AG20443 (cell line): Measurements from ENCODE around the gene RCOR2.
"Not testable (repeated sequence)": the region's sequence is repeated elsewhere in the genome, so short reads cannot be mapped to it uniquely, and the experiment has no call there.

Experiments
- DNase-seq: peaks from one replicate; pipeline ENCODE4 v3.0.0; 2012; ENCODE audit warnings: low spot score, mixed read lengths

The RCOR2 gene

DNA sequence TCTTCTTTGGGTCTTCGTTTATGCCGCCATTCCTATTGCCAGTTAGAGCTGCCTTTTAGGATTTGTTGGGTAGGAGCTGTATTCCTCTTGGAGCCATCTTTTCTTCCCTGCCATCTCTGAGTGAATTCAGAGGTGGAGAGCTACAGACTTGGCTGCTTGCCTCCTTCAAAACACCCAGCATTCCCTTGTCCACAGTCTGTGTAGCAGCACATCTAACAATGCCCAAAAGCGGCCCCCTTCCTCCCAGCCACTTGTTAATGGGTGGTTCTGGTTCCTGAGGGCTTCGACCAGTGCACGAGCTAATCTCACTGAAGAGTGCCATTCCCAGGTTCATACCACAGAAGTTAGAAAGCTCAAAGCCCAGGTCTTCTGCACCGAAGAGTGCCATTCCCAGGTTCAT, 40.3 kb downstream of the RCOR2 start:
- DNase-seq: no peak

DNA sequence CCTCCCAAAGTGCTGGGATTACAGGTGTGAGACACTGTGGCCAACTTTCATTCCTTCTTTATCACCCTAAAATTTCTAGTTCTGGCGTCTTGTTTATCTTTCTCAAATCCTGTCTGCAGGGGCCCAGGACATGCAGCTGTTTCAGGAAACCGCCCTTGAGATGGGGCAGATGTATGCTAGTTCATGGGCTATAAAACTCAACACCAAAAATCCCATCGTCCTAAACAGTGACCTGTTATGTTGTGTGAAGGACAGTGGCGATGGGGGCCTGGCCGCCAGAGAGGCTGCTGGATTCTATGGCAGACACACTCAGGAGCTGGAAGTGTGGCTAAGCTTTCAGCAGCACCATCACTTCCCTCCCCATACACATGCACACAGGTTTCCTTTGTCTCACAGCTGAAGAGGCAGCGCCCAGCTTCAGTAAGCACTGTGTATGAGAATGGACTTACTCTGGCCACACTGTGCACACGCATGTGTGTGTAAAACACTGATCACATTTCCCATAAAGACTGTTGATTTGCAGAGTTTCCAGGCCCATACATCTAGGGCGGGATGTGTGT, 41.4 kb downstream of the RCOR2 start:
- no peak for DNase-seq

DNA sequence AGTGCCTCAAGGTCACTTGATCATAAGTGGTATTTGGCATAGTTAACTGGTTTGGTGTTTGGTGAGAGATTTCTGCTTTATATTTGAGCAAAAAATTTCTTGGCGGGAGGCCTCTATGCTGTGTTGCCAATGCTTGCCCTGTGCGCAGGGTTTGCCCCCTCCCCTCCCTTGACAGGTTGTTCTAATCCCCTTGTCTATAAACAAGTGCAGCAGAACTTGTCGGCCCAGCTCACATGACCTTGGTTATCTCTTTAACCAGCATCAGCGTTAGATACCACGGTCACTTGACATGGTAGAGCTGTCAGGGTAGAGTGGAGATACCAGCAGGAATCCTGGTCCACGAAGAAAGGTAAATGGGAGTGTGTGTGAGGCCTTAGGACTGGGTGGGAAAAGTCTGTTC, 42.5 kb downstream of the RCOR2 start:
- DNase-seq: no peak

DNA sequence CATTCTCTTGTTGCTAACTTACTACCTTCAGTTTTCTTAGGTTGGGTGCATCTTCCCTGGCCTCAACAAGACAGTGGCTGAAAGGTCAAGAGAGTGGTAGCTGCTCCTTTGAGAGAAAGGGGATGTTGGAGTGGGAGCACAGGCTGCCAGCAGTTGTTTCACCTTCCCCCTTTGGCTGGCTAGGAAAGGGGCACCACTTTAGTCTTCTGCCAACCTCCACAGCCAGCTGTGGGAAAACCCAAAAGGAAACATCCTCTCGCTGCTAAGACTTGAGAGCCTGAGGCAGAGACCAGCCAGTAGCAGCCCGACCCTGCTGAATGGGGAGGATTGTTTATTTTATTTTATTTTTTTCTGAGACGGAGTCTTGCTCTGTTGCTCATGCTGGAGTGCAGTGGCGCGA, 43.7 kb downstream of the RCOR2 start:
- DNase-seq: no peak

DNA sequence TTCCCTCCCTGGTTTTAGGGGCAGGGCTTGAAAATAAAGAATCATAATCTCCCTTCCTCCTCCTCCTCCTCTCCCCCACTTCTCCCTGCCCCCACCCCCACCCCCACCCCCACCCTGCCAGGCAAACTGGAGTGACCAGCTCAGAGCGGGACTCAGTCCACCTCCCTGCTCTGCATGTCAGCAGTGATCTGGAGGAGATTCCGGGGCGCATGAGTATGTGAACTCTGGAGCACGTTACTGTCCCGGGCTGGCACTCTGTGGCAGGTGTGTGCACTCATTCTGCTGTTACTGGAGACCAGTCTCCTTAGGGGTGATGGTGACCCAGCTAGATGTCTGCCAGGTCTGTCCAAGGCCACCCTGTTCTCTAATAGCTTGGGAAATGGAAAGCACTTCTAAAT, 44.2 kb downstream of the RCOR2 start:
- DNase-seq: no peak

DNA sequence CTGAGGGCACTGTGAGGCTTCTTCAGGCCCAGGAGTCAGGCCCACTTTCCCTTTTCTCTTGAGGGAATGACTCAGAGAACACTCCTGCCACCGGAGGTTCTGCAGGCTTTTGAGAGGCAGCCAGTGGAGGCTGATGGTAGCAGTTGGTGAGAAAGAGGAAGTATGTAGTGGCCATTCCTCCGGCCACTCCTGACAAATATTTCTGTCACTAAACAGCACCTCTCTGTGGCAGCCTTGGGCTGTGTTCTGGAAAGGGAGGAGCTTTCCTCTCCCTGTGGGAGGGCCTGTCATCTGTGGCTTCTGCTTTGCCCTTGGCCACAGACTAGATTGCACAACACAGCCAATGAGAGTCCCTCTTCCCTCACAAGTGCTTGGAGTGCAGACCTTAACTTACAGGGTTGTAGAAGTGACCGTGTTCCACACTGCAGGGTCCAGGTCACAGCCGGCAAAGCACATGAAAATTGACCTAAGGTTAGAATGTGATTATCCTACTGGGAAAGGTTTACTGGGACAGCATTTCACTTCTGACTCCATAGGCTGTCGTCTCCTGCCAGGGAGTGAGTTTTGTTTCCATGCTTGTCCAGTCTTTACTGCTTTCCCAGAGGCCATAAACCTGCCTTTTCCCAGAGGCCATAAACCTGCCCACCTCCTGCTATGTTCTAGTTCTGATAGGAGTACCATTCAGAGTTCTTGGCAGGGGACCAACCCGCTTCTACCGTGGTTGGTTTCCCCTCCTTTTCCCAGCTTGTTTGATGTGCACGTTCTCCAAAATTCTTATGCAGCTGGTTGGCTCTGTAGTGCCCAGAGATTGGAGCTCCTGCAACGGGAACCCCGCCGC, 44.8 kb downstream of the RCOR2 start:
- DNase-seq: peak; percentile 95

DNA sequence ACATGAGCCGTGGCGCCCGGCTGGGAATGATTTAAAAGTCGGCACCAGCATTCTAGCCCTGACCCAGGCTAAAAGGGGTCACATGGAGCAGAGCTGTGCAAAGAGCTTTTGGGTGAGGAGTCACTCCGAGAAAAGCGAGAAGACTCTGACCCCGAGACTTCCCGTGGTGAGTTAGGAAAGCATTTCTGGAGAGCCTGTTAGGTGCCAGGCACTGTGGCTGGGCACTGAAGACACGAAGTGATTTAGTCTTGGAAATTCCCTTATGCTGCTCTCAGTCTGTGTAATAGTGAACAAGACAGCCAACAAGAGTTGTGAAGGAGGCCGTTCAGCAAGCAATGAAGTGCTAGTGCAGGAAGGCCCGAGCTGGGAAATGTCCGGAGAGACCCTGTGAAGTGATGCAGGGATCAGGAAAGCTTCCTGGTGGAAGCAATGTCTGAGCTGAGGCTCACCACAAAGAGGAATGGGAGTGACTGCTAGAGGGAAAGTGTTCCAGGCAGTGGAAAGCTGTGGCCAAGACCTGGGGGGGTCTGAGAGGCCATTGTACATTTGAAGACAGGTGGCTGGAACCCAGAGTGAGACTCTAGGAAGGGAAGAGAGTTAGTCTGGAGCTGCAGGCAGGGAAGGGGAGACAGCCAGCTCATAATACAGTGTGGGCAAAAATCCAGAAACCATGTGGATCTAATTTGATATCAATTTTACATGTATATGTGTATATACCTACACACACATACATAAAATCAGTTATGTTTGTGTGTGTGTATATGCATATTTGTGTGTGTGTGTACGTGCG, 46.4 kb downstream of the RCOR2 start:
- no peak for DNase-seq

DNA sequence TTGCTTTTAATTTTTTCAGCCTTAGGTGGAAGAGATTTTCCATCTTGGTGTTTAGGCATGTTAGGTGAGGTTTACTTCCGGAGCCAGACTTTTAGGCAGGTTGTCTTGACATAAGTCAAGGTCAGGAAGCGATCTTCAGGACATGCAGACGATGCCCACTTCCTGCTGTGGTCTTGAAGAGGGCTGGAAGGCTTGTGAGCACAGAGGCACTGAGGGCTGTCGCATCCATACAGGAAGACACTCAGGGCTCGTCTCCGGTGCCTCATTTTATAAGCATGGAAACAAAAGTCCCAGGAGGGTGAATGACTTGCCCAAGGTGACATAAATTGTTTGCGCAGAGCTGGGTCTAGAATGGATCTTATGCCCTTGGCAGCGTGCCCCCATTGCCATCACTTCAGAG, 47.3 kb downstream of the RCOR2 start:
- DNase-seq: no peak

DNA sequence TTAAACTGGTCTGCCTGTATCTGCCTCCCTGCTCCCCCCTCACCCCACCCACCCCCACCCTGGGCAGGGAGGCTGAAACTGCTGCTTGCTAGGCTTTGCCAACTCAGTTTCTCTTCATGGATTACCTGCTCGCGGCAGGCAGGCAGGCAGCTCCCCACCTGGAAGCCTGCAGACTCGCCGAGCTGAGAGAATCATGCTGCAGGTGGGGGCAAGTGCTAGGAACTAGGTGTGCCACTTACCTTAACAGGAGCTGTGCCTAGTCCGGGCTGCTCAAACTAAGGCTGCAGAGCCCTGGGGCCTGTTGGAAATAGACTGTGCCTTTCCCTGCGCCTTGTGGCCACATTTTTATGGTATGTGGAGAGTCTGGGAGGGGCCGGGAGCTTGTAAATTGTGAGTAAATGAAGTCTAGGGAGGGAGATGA, 47.8 kb downstream of the RCOR2 start:
- no peak for DNase-seq

DNA sequence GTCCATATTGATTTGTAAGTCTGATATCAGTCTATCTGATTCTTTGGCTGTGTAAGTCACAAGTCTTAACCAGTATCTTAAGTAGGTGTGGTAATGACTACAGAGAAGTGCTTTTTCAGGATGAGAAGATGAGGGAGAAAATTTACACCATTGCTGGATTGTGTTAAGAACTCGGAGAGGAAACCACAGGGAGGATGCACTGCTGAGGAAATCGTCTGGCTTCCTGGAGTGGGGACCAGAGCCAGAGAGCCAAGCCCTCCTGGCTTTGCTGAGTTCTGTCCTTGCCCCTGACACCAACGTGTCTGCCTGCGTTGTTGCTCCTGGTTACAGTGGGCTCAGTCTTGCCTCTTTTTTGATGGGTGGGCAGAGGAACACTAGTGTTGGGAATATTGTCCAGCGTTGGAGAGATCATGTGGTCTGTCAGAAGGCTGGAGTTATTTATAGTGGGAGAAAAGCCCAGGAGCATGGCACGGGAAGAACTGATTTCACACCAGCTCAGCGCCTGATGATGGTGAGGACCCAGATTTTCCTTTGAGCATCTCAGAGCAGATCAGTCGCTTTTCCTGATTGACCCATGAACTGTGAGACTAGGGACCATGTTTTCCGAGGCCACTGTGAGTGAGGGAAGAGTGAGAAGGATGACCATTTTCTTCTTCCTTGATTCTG, 48.4 kb downstream of the RCOR2 start:
- peak; percentile 44 for DNase-seq

DNA sequence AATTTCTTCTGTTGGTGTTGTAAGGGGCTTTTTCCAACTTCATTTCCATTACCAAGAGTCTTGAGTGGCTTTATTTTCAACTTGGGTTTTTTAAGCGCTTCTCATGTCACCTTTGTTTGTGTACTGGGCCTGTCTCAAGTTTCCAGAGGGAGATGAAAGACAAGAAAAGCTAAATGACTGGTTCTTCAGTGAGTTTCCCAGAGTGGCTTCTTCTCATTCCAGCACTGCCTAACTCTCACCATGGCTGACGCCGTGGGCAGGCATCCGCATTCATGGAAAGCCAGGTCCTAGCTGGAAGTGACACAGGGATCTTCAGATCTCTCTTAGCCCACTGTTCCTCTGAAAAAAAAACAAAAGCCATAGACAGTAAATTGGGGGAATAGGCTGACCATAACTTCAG, 49.5 kb downstream of the RCOR2 start:
- no peak for DNase-seq

DNA sequence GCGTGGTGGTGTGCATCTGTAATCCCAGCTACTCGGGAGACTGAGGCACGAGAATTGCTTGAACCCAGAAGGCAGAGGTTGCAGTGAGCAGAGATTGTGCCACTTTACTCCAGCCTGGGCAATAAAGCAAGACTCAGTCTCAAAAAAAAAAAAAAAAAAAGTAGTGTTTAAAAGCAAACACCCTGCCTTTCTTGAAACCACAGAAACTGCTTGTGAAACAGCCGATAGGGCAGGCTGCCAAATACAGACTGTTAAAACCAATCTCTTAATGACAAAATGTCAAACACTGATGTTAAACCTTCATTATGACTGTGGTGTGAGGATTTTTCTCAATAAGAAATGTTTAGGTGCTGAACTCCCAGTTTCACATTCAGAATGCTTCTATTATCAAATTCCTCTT, 50.8 kb downstream of the RCOR2 start:
- DNase-seq: no peak

DNA sequence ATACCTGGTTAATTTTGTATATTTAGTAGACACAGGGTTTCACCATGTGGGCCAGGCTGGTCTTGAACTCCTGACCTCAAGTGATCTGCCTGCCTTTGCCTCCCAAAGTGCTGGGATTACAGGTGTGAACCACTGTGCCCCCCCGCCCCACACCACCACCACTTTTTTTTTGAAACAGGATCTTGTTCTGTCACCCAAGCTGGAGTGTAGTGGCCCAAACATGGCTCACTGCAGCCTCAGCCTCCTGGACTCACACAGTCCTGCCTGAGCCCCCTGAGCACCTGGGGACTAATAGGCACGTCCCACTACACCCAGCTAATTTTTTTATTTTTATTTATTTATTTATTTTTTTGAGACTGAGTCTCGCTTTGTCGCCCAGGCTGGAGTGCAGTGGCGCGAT, 53.3 kb downstream of the RCOR2 start:
- not testable (repeated sequence) for DNase-seq

DNA sequence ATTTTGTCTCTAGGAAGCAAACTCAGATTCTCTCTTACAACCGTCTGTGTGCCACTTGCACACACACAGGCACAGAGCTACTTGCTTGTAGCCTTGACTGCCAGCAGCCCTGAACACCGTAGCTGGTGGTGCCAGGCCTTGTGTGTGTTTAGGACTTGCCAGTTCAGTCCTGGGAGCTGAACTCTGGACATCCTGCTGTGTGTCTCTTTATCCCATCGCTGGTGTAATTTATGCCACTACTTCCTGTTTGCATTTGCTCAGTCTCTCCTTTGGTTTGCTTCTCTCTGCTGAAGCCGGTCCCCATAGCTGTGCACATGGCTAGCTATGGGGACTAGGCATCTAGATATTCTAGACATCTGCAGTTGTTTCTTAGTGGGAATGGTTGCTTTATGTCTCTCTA, 54.0 kb downstream of the RCOR2 start:
- no peak for DNase-seq
